T47D (cell line): ENCODE results near the gene MST1R.
"Not testable (repeated sequence)": the region's sequence is repeated elsewhere in the genome, so short reads cannot be mapped to it uniquely, and the experiment has no call there.

Experiments used
- DNase-seq, 2 experiments: peaks; one replicate each; pipeline versions ENCODE4 v3.0.0 to v3.0.0-alpha.2; 2011 to 2012; ENCODE audit warnings: low read depth in 1 of 2, low spot score in 1 of 2
- JUND ChIP-seq: IDR thresholded peaks from 2 replicates; pipeline ENCODE4 v1.6.1; 2012; ENCODE audit warnings: low read depth
- in situ Hi-C: cut with HindIII; loops from 2 replicates; pipeline ENCODE4 v1.10.0; 2016; ENCODE audit warnings: low sequenced_read_pairs, low pct_unique_long_range_greater_than_20kb

The MST1R gene

GRCh38 chr3:49927798-49928197, 24.1 kb upstream of the MST1R start:
- no peak for TF ChIP-seq JUND
- no peak for DNase-seq
- in situ Hi-C loops = no loop called here

- in situ Hi-C loops = no loop called here
- TF ChIP-seq JUND = no peak
- no peak for DNase-seq
These were observed 22.6 kb upstream of the MST1R start for GRCh38 chr3:49926117-49926728.

- in situ Hi-C loops = no loop called here
- DNase-seq = no peak
- no peak for TF ChIP-seq JUND
These were observed 21.8 kb upstream of the MST1R start for GRCh38 chr3:49925485-49925884.

- TF ChIP-seq JUND = no peak
- in situ Hi-C loops = no loop called here
- DNase-seq = no peak
These were observed 21.0 kb upstream of the MST1R start for GRCh38 chr3:49924683-49925082.

GRCh38 chr3:49917806-49918590, 14.3 kb upstream of the MST1R start:
- DNase-seq, in situ Hi-C loops: not testable (repeated sequence)

GRCh38 chr3:49916686-49917085, 13.0 kb upstream of the MST1R start:
- no peak for TF ChIP-seq JUND
- in situ Hi-C loops = no loop called here
- no peak for DNase-seq

GRCh38 chr3:49914906-49915305, 11.2 kb upstream of the MST1R start:
- no peak for TF ChIP-seq JUND
- in situ Hi-C loops = no loop called here
- no peak for DNase-seq

GRCh38 chr3:49912881-49913281, 9.2 kb upstream of the MST1R start:
- in situ Hi-C loops = no loop called here
- no peak for TF ChIP-seq JUND
- DNase-seq = no peak

- in situ Hi-C loops = no loop called here
- no peak for DNase-seq
- no peak for TF ChIP-seq JUND
These were observed 7.9 kb upstream of the MST1R start for GRCh38 chr3:49911611-49912010.

- in situ Hi-C loops = no loop called here
- no peak for DNase-seq
- no peak for TF ChIP-seq JUND
These were observed 7.4 kb upstream of the MST1R start for GRCh38 chr3:49911124-49911420.

- in situ Hi-C loops = no loop called here
These were observed 6.9 kb upstream of the MST1R start for GRCh38 chr3:49910409-49911123.

GRCh38 chr3:49908373-49909199, 4.9 kb upstream of the MST1R start:
- no peak for DNase-seq
- no peak for TF ChIP-seq JUND
- in situ Hi-C loops = no loop called here

More at GRCh38 chr3:49910409-49911123, 6.9 kb upstream of the MST1R start:
- DNase-seq = no peak
- no peak for TF ChIP-seq JUND
